Muscle of leg (tissue), 11 donors: ENCODE measurements around the gene GAP43. TPM values are rescaled to one million over a fixed set of nuclear protein-coding genes. Genes with fewer than 3 reads are reported as not detected.

ENCODE experiments used
- DNase-seq: peaks from one replicate; pipeline ENCODE4 v3.0.0; 2013
- H3K27ac ChIP-seq: one replicate; pipeline ENCODE4 v1.5.1; 2013; ENCODE audit warnings: mild to moderate bottlenecking, low read length, control low read depth
- H3K27me3 ChIP-seq: one replicate; pipeline ENCODE4 v1.6.1; 2013; ENCODE audit warnings: low read length; ENCODE audit not compliant: control insufficient read depth, insufficient read depth
- H3K36me3 ChIP-seq: one replicate; pipeline ENCODE4 v1.6.1; 2013; ENCODE audit warnings: low read length; ENCODE audit not compliant: control insufficient read depth, insufficient read depth
- H3K4me1 ChIP-seq: one replicate; pipeline ENCODE4 v1.6.1; 2013; ENCODE audit warnings: low read length; ENCODE audit not compliant: control insufficient read depth, insufficient read depth
- H3K4me3 ChIP-seq: one replicate; pipeline ENCODE4 v1.5.1; 2013; ENCODE audit warnings: low read length, control low read depth
- H3K9me3 ChIP-seq: replicated peaks from 2 replicates; pipeline ENCODE4 v1.6.1; 2013; ENCODE audit warnings: low read depth, low read length; ENCODE audit not compliant: control insufficient read depth
- WGBS: methylation state at CpG from one replicate; pipeline ENCODE4 v1.1.5; 2013; ENCODE audit warnings: missing lambda C conversion rate; ENCODE audit not compliant: insufficient coverage; 5-methylcytosine and 5-hydroxymethylcytosine counted together
- polyA plus RNA-seq, 8 donors: library from polyadenylated mRNA; unstranded; fragments of 120-200 nt; gene quantifications; one replicate each; pipeline versions ENCODE4 v1.2.1 to v1.2.3, GENCODE V29; 2013; ENCODE audit warnings: inconsistent platforms in 1 of 8, low replicate concordance in 1 of 8; ENCODE audit not compliant: insufficient read length in 8 of 8, insufficient read depth in 1 of 8
- total RNA-seq: library from RNA; stranded (reverse); fragments of 120-200 nt; gene quantifications from one replicate; pipeline ENCODE4 v1.2.4, GENCODE V29; 2013

The GAP43 gene
- total and polyA plus RNA-seq, 9 donors, result 1.7 to 9.8 (median 3.6) TPM

- no peaks in the 10 kb centered on the region for H3K9me3 ChIP-seq
- no peak overlapping the region for H3K27ac ChIP-seq
- DNase-seq, result peak; percentile 87
- H3K36me3 ChIP-seq, result no peaks in the 10 kb centered on the region
- 52% methylated on average over 2 of the region's 8 CpGs for WGBS
- no peak overlapping the region for H3K4me3 ChIP-seq
- peaks cover 2% of the 10 kb centered on the region for H3K4me1 ChIP-seq
- H3K27me3 ChIP-seq, result no peaks in the 10 kb centered on the region
Measured at GRCh38 chr3:115692887-115693524, 69.7 kb downstream of the GAP43 start.

- 53% methylated on average over 8 of the region's 9 CpGs for WGBS
- no peak for DNase-seq
Measured at GRCh38 chr3:115693868-115694267, 70.6 kb downstream of the GAP43 start.

GRCh38 chr3:115695090-115695489 is 71.8 kb downstream of the GAP43 start:
- Histone ChIP-seq H3K4me3 (no peak overlapping the region), H3K4me1 (peaks cover 5% of the 10 kb centered on the region), H3K36me3 (no peaks in the 10 kb centered on the region), H3K27me3 (no peaks in the 10 kb centered on the region), H3K9me3 (no peaks in the 10 kb centered on the region), H3K27ac (no peak overlapping the region)
- DNase-seq, result no peak

More at GRCh38 chr3:115693868-115694267, 70.6 kb downstream of the GAP43 start:
- Histone ChIP-seq H3K9me3 (no peaks in the 10 kb centered on the region), H3K36me3 (no peaks in the 10 kb centered on the region), H3K27me3 (no peaks in the 10 kb centered on the region), H3K27ac (no peak overlapping the region), H3K4me3 (no peak overlapping the region), H3K4me1 (peaks cover 2% of the 10 kb centered on the region)

- Histone ChIP-seq H3K36me3 (no peaks in the 10 kb centered on the region), H3K27me3 (no peaks in the 10 kb centered on the region), H3K27ac (no peak overlapping the region), H3K4me1 (peaks cover 5% of the 10 kb centered on the region), H3K4me3 (no peak overlapping the region), H3K9me3 (no peaks in the 10 kb centered on the region)
- WGBS, result no CpG with 5 or more reads among the region's 7 CpGs
- DNase-seq, result no peak
Measured at GRCh38 chr3:115697263-115698053, 74.1 kb downstream of the GAP43 start.

GRCh38 chr3:115698851-115699591 is 75.7 kb downstream of the GAP43 start:
- DNase-seq, result peak; percentile 27
- Histone ChIP-seq H3K9me3 (no peaks in the 10 kb centered on the region), H3K27ac (no peak overlapping the region), H3K4me3 (no peak overlapping the region), H3K27me3 (no peaks in the 10 kb centered on the region), H3K4me1 (peaks cover 3% of the 10 kb centered on the region), H3K36me3 (no peaks in the 10 kb centered on the region)
- 24% methylated on average over 4 of the region's 8 CpGs for whole genome bisulfite sequencing

- no peak overlapping the region for H3K27ac ChIP-seq
Measured at GRCh38 chr3:115699706-115700105, 76.4 kb downstream of the GAP43 start.

GRCh38 chr3:115702598-115702997 is 79.3 kb downstream of the GAP43 start:
- H3K4me3 ChIP-seq, result no peak overlapping the region
- H3K9me3 ChIP-seq, result no peaks in the 10 kb centered on the region
- 100% methylated on average over 2 of the region's 2 CpGs for WGBS
- no peak for DNase-seq
- H3K27me3 ChIP-seq, result no peaks in the 10 kb centered on the region
- H3K27ac ChIP-seq, result no peak overlapping the region
- H3K4me1 ChIP-seq, result peaks cover 3% of the 10 kb centered on the region
- no peaks in the 10 kb centered on the region for H3K36me3 ChIP-seq

More at GRCh38 chr3:115699706-115700105, 76.4 kb downstream of the GAP43 start:
- no peaks in the 10 kb centered on the region for H3K9me3 ChIP-seq
- H3K4me3 ChIP-seq, result no peak overlapping the region
- peaks cover 3% of the 10 kb centered on the region for H3K4me1 ChIP-seq
- H3K36me3 ChIP-seq, result no peaks in the 10 kb centered on the region
- DNase-seq, result peak; percentile 25
- no peaks in the 10 kb centered on the region for H3K27me3 ChIP-seq

GRCh38 chr3:115704661-115705338 is 81.5 kb downstream of the GAP43 start:
- no peak overlapping the region for H3K27ac ChIP-seq
- H3K4me1 ChIP-seq, result no peaks in the 10 kb centered on the region
- no peaks in the 10 kb centered on the region for H3K36me3 ChIP-seq
- H3K4me3 ChIP-seq, result no peak overlapping the region
- no peaks in the 10 kb centered on the region for H3K27me3 ChIP-seq
- DNase-seq, result no peak
- no CpG with 5 or more reads among the region's 4 CpGs for WGBS
- H3K9me3 ChIP-seq, result no peaks in the 10 kb centered on the region

GRCh38 chr3:115706311-115706829 is 83.1 kb downstream of the GAP43 start:
- DNase-seq, result no peak
- Histone ChIP-seq H3K4me3 (no peak overlapping the region), H3K27ac (no peak overlapping the region), H3K4me1 (no peaks in the 10 kb centered on the region), H3K9me3 (no peaks in the 10 kb centered on the region), H3K27me3 (no peaks in the 10 kb centered on the region), H3K36me3 (no peaks in the 10 kb centered on the region)
- 94% methylated on average over 2 of the region's 3 CpGs for WGBS
